ENCODE data around the gene COL23A1.

COL23A1 gene

DNA sequence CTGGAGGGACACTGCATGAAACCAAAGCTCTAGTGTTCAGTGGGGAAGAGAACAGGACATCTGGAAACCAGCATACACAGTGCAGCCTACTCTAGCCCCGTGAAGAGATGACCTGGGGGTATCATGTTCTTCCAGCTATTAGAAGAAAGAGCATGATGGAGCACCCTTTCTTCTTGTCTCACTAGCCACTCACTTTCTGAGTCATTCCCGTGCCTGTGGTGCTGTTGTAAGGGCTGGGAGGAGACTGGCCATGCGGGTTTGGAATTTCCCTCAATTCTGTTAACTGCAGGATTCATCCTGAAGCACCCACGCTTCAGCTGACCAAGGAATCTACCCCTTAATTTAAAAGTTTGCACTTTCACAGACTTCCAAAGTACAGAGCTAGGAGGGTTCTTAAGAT, 137.0 kb downstream of the COL23A1 start:
- DNase-seq: no peak

GRCh38 chr5:178450121-178451028, 139.8 kb downstream of the COL23A1 start:
- DNase-seq: no peak

- DNase-seq: no peak
These were observed 140.8 kb downstream of the COL23A1 start for GRCh38 chr5:178449163-178450070.

DNA sequence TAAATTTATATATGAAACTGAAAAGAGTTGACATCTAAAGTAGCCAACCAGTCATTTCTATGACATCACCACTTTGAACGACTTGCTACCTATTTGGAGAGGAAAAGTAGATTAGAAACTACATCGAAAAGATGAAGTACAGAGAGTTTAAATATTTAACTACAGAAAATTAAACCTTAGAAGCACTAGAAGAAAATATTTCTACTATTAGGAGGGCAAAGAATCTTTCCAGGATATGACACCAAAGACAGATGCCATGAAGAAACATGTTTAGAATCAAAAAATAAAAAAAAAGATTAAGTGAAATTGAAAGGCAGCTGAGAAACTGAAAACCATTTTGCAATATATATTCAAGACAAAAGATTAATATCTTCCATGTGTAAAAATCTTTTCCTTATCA, 144.7 kb downstream of the COL23A1 start:
- DNase-seq: no peak

DNA sequence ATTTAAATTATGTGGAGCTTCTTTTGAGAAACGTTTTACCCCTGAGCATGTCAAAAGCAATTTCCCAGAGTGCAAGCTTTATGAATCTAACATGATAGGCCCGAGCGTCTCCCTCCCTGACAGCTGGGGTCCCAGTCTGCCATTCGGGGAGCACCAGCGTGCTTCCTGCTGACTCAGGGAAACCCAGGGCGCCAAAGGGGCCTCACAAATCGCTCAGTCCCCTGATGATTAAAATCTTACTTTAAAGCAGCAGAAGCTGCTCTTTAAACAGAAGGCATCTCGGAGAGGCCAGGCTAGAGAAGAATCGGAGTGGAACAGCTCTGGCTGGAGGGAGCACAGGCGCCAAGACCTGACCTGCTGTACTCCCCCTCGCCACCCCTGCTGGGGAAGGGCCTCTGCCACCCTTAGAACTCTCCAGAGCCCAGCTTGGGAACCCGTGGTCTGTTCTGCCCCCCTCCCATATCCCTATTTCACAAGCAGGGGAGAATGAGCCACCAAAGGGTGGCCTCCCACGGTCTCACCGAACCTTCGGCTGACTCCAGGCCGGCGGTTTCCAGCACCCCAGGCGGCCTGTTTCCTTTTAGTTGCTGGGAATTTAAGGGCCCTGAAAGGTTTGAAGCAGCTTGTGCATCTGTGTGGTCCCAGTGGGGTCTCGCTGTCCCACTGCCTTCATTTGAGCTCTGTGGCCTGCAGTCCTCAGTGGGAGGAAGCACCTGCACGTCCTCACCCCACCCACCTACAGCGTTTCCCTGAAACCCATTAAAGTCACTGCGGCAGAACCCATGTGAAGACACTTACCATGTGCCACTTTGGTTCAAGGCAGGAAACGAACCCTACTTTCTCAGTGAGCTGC, 147.6 kb downstream of the COL23A1 start:
- DNase-seq: no peak

- no peak for DNase-seq
These were observed 148.5 kb downstream of the COL23A1 start for GRCh38 chr5:178441486-178442270.

DNA sequence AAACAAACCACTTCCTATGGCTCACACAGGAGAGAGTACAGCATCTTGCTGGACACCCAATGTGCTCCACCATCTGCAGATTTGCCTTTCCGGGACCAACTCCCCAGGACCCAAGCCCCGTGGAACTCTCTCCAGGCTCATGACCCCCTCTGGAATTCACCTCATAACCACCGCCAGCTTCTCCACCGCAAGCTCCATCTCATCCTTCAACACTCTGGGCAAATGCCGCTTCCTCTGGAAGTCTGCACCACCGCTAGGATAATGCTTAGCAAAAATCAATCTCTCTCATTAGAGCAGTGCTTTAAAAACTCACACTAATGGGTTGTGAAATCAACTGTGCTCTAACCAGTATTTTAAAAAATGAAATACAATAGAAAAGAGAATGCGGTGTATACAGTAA, 150.0 kb downstream of the COL23A1 start:
- no peak for DNase-seq

DNA sequence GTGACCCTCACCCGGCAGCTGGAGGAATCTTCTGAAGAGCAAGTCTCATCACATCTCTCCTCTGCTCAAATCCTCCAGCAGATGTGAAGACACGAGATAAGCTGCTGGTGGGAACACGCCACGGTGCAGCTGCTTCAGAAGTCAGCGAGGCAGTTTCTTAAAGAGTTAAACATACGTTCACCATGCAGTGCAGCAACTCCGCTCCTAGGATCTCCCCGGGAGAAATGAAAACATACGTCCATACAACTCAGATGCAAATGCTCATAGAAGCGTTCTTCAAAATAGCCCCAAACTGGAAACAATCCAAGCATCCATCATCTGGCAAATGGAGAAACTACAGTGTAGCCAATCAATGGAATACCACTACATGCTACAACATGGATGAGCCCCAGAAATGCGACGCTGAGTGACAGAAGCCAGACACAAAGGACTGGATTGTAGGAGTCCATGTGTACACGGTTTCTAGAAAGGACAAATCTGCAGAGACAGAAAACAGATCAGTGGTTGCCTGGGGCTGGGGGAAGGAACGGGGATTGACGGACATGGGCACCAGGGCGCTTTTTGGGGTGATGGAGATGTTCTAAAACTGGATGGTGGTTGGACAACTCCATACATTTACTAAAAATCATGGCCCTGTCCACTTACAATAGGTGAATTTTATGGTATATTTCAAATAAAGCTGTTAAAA, 150.6 kb downstream of the COL23A1 start:
- no peak for DNase-seq

GRCh38 chr5:178438796-178439195, 151.4 kb downstream of the COL23A1 start:
- no peak for DNase-seq

DNA sequence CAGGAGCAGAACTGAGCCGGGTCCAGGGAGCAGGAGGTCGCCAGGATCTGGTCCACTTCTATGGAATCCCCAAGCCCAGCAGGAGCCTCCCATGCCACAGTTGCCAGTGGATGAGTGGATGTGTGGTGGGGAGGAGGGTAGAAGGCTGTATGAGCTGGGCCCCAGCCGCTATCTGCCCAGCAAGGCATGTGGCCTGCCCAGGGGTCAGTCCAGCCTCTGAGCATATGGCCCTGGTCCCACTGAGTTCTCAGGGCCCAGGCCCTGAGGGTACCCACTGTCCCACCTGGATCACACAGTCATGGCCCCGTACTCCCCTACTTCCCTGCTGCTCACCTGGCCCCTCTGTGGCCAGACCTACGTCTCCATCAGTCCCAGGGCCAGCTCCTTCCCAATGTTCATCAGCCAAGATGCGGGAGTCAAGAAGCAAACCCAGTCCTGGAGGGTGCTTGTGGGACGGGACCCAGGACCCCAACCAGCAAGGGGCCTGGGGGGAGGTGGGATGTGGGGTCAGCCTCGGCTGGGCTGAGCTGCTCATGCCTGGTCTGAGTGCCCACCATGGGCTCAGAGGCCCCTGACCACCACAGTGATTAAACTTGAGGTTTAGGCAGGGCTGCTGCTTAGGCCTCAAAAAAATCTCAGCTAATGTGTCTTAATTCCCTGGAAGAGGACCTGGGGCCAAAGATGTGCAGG, 152.7 kb downstream of the COL23A1 start:
- DNase-seq: no peak

DNA sequence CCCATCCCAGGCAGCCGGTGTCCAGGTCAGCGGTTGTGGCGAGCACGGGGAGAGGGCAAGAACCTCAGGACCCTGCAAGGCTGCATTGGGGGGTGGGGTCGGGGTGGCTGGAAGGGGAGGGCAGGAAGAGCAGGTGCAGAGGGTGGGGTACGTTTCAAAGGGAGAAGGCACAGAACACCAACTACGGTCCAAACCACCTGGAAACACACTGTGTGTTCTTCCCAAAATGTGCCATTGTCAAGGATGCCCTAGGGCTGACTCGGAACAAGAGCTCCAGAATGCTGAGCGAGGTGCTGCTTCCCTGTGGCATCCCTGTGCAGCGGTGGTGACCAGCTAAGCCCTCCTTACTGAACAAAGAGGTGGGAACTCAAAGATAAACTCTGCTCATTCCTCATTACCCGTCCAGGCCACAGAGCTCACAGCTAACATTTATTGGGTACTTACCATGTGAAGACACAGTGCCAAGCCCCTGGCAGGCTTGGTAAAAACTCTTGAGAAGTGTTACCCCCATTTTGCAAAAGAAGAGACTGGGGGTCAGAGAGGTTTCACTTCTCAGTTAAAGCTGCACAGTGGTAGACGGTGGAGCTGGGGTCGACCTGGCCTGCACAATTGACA, 153.8 kb downstream of the COL23A1 start:
- no peak for DNase-seq

DNA sequence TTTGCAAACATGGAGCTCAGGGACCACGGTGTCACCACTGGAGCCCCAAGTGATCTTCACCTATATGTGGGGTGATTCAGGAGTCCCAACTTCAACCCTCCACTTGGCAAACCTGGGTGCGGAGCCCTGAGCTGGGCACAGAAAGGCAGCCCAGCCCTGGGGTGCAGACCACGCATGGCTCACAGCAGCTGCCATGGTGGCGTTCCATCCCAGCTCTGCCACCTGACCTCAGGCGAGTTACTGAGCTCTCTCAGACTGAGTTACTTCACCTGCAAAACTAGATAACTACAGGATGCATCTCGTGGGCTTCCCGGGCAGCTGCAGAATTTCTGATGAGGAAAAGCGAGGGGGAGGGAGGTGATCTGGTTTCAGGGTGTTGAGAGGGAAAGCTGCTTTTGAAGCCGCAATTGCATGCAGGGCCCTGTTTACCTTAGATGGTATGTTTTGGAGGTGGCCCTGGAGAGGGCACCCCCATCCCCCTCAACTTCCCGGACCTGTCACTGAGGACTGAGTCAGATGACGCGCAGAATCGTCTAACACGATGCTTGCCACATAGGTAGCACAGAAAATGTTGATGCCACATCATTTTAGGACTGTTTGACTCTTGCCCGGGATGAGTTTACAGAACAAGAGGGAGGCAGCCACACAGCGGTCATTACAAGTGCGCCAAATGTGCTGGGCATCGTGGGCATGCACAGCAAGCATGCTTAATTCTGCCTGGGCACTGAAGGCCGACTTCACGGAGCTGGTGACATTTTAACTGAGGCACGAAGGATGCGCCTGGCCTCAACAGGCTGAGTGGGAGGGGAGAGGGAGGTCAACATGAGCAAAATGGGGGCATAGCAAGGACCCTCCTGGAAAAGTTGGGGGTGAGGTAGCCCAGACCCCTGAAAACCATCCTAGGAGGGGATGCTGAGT, 154.6 kb downstream of the COL23A1 start:
- DNase-seq: no peak

- no peak for DNase-seq
These were observed 155.3 kb downstream of the COL23A1 start for GRCh38 chr5:178434851-178435250.

DNA sequence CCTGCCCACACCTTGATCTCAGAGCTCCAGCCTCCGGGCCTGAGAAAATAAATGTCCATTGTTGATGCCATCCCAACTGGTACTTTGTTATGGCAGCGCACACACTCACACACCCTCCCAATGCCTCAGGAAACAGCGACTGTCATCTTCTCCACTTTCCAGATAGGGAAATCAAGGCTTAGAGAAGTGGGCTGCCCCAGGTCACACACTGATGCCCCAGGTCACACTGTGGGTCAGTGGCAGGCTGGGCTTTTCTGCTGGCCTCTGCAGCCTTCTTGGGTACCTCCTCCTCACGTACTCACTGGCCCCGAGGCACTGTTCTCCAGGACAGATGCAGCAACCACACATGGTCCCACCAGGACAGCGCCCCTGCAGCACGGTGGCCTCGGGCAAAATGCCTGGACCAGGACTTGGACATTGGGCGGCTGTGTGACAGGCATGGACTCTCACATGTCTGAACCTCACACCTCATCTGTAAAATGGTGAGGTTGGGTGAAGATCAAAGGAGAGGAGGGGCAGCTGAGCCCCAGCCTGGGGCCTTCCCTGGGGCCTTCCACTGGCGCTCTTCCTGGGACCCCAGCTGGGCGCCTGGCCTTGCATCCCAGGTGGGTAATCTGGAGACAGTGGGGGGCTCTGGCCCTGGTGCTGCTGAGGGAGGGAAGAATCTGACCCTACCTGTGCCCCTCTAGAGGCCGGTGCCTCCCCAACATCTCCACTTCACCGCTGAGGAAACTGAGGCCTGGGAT, 156.0 kb downstream of the COL23A1 start:
- no peak for DNase-seq

DNA sequence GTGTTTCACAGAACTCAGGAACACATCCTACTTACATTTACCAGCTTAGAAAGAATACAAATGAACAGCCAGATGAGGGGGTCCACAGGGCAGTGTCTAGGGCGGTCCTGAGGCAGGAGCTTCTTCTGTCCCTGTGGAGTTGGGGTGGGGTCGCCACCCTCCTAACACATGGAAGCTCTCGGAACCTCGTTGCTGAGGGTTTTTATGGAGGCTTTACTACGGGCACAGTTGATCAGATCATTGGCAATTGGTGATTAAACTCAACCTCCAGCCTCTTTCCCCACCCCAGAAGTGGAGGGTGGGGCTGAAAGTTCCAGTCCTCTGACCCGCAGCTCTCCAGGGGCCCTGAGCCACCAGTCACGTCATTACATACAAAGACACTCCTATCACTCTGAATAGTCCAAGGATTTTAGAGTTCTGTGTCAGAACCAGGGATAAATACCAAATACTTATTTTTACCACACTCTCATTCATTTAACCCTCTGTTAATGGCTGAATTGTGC, 156.9 kb downstream of the COL23A1 start:
- no peak for DNase-seq

DNA sequence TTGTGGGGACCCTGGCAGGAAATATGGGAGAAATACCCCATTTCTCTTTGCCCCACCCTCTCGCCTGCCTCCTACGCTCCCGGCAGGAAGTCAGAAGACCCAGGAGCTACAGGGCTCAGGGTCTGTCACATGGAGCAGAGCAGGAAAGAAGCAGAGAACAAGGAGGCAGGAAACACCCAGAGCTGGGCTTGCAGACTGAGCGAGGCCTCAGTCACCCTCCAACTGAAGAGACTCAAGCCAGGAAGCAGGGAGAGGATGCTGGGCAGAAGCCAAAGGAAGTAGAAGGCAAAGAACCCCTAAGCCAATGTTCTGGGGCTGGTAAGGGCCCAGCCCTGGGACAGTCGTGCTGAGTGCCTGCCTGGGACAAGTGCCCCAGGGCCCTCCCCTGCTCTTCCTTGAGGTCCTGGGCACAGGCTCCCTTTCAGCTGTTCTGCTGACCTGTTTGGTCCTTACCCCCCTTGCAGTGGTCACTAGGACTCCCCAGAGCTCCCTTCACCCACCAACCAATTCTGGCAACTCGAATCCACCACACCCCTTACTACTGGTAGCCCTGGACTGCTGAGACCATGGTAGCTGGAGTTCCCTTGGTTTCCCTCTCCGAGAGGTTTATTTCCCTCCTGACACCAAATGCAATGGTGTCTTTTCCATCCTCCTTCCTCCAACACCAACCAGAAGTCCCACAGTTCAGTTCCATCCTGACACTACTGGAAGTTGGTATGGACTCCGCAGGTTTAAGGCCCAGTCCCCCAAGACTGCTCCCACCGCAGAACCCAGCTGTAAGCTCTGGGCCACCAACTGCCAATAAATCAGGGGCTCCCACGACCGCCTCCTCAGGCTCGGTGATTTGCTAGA, 157.5 kb downstream of the COL23A1 start:
- DNase-seq: no peak

DNA sequence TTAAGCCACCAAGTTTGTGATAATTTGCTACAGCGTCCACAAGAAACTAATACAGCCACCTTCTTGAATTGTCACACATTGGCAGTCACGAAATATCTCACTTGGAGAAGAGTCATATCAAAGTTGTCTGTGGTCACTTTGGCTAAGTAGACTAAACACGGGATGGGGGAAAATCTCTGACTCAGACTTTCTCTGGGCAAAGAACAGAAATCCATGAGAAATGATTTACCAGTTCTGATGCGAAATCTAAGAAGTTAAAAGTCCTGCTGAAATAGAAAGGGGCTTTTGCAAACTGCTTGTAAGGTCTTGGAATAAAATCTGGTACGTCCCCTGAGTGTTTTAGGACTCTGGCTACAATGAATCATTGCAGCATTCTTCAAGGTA, 158.4 kb downstream of the COL23A1 start:
- no peak for DNase-seq
